Measurements from ENCODE around the gene RYK. TPM values are rescaled to one million over a fixed set of nuclear protein-coding genes. Genes with fewer than 3 reads are reported as not detected.

Gene RYK
- total RNA-seq, 2 donors from 2014 or later: 50.9 to 74.1 TPM

DNA sequence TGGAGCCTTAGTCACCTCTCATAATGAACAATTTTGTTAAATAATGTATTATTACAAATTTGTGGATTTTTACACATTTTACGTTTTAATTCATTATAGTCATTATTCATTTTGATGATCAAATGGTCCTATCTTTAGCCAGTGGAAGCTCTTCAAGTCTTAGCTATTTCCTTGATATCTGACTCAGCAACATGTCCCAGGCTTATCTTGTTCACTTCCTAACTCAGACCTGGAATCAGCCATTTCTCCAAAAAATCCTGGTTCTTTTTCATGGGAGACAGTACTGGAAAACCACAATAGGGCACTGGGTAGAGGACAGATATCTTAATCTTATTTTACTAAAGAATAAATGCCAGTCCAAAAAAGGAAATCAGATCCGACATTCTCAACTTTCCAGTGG, 56.4 kb downstream of the RYK start:
- Histone ChIP-seq H3K27ac (no peak overlapping the region), H3K9me3 (no peaks in the 10 kb centered on the region), H3K36me3 (peaks cover 2% of the 10 kb centered on the region), H3K4me1 (ENCODE audit: control insufficient read depth in 1 of 2, low read depth in 2 of 2) (no peaks in the 10 kb centered on the region), H3K4me3 (no peak overlapping the region), H3K27me3 (replicated peaks; ENCODE audit: insufficient read depth) (no peaks in the 10 kb centered on the region)
- TF ChIP-seq, protein P1, sequence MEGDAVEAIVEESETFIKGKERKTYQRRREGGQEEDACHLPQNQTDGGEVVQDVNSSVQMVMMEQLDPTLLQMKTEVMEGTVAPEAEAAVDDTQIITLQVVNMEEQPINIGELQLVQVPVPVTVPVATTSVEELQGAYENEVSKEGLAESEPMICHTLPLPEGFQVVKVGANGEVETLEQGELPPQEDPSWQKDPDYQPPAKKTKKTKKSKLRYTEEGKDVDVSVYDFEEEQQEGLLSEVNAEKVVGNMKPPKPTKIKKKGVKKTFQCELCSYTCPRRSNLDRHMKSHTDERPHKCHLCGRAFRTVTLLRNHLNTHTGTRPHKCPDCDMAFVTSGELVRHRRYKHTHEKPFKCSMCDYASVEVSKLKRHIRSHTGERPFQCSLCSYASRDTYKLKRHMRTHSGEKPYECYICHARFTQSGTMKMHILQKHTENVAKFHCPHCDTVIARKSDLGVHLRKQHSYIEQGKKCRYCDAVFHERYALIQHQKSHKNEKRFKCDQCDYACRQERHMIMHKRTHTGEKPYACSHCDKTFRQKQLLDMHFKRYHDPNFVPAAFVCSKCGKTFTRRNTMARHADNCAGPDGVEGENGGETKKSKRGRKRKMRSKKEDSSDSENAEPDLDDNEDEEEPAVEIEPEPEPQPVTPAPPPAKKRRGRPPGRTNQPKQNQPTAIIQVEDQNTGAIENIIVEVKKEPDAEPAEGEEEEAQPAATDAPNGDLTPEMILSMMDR (IDR thresholded peaks at IDR 0.05): no peak
- DNase-seq (ENCODE audit: low spot score): no peak
- no peak for ATAC-seq (ENCODE audit: insufficient number of reproducible peaks, low FRiP score, low read depth)

GRCh38 chr3:134190250-134190649, 60.4 kb downstream of the RYK start:
- DNase-seq (ENCODE audit: low spot score) (no peak), ATAC-seq (ENCODE audit: insufficient number of reproducible peaks, low FRiP score, low read depth) (no peak)
- no peaks in the 10 kb centered on the region for H3K9me3 ChIP-seq
- H3K4me1 ChIP-seq (ENCODE audit: control insufficient read depth in 1 of 2, low read depth in 2 of 2): no peaks in the 10 kb centered on the region
- H3K27ac ChIP-seq: no peak overlapping the region
- no peaks in the 10 kb centered on the region for H3K27me3 ChIP-seq (replicated peaks; ENCODE audit: insufficient read depth)
- peaks cover 2% of the 10 kb centered on the region for H3K36me3 ChIP-seq
- H3K4me3 ChIP-seq: no peak overlapping the region
- TF ChIP-seq, protein P1 (IDR thresholded peaks at IDR 0.05): no peak

DNA sequence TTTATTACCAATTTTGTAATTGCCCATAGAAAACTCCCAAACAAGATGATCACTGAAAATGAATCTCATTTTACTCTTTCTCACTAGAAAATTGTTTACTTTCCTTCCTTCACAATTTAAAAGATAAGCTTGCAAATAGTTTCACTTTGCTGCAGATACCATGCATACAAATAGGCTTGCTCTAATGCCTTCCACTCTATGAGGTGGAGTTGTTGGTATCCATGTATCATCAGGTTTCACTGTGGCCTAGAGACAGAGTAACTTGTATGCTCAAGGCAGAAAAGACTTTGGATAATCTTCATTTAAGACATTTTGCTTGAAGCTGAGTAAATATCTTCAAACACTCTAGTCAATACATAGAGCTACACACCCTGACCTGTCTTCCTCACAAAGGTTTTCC, 60.8 kb downstream of the RYK start:
- Histone ChIP-seq H3K9me3 (no peaks in the 10 kb centered on the region), H3K27ac (no peak overlapping the region), H3K27me3 (replicated peaks; ENCODE audit: insufficient read depth) (no peaks in the 10 kb centered on the region), H3K4me1 (ENCODE audit: control insufficient read depth in 1 of 2, low read depth in 2 of 2) (no peaks in the 10 kb centered on the region), H3K36me3 (peaks cover 2% of the 10 kb centered on the region), H3K4me3 (no peak overlapping the region)
- DNase-seq (ENCODE audit: low spot score) (no peak), ATAC-seq (ENCODE audit: insufficient number of reproducible peaks, low FRiP score, low read depth) (no peak)
- TF ChIP-seq, protein P1 (IDR thresholded peaks at IDR 0.05): no peak

DNA sequence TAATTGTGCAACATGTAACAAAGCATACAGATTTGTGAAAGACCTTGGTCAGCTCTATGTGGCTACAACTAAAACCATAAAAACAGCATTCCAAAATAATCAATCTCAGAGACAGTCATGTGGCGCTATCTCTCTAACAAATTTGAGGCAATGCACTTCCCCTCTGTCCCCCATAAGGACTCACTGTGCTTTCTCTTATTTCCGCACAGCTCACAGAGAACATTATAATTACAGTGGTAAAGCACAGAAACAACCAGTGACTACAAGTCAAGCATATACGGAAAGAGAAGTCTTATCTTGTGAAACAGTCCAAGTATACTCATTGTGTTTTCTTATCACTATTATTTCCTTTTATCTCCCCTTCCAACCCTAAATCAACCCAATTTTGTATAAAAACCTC, 64.3 kb downstream of the RYK start:
- no peak for ATAC-seq (ENCODE audit: insufficient number of reproducible peaks, low FRiP score, low read depth)

DNA sequence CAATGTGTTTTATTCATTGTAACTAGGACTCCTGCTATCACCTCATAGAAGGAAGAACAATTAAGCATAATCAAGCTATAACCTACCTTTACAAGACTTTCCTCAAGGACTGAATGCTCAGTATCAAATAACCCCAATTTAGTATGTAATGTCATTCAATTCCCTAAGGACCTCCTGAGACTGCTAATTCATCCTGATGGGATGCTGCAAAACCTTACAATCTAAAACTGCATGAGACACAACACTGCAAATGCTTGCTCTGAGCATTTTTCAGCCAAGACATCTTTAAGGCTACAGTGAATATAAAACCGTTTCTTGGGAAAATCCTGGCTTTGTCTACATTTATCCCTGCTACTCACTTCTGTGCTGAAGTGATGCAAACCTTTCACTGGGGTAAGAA, 69.9 kb downstream of the RYK start:
- ATAC-seq (ENCODE audit: insufficient number of reproducible peaks, low FRiP score, low read depth) (no peak), DNase-seq (ENCODE audit: low spot score) (no peak)
- H3K36me3 ChIP-seq: no peaks in the 10 kb centered on the region
- TF ChIP-seq, protein P1 (IDR thresholded peaks at IDR 0.05): no peak
- H3K4me1 ChIP-seq (ENCODE audit: control insufficient read depth in 1 of 2, low read depth in 2 of 2): no peaks in the 10 kb centered on the region
- H3K9me3 ChIP-seq: no peaks in the 10 kb centered on the region
- H3K27me3 ChIP-seq (replicated peaks; ENCODE audit: insufficient read depth): no peaks in the 10 kb centered on the region
- no peak overlapping the region for H3K27ac ChIP-seq
- no peak overlapping the region for H3K4me3 ChIP-seq

More for the DNA sequence above, 64.3 kb downstream of the RYK start:
- no peaks in the 10 kb centered on the region for H3K4me1 ChIP-seq (ENCODE audit: control insufficient read depth in 1 of 2, low read depth in 2 of 2)
- no peak for DNase-seq (ENCODE audit: low spot score)
- H3K27ac ChIP-seq: no peak overlapping the region
- no peak overlapping the region for H3K4me3 ChIP-seq
- TF ChIP-seq, protein P1 (IDR thresholded peaks at IDR 0.05): no peak
- H3K36me3 ChIP-seq: peaks cover 2% of the 10 kb centered on the region
- H3K9me3 ChIP-seq: no peaks in the 10 kb centered on the region
- H3K27me3 ChIP-seq (replicated peaks; ENCODE audit: insufficient read depth): no peaks in the 10 kb centered on the region

Data from thoracic aorta (tissue), 2 donors.